ENCODE measurements around the gene SIPA1.

SIPA1 gene

GRCh38 chr11:65648997-65649493 is 11.1 kb downstream of the SIPA1 start:
- Histone ChIP-seq H3K9me3 (ENCODE audit: low read length) (no peaks in the 10 kb centered on the region), H3K36me3 (ENCODE audit: insufficient read depth, low read length) (peaks cover 3% of the 10 kb centered on the region), H3K4me1 (ENCODE audit: insufficient read depth, low read length) (peaks cover 16% of the 10 kb centered on the region), H3K4me3 (ENCODE audit: low read length) (no peak overlapping the region), H3K27me3 (ENCODE audit: insufficient read depth, low read length) (no peaks in the 10 kb centered on the region), H2AFZ (ENCODE audit: low read depth, low read length) (no peak overlapping the region)

- H3K9me3 ChIP-seq (ENCODE audit: low read length), result no peaks in the 10 kb centered on the region
- no peak overlapping the region for H2AFZ ChIP-seq (ENCODE audit: low read depth, low read length)
- no peaks in the 10 kb centered on the region for H3K27me3 ChIP-seq (ENCODE audit: insufficient read depth, low read length)
- peaks cover 11% of the 10 kb centered on the region for H3K36me3 ChIP-seq (ENCODE audit: insufficient read depth, low read length)
- H3K4me1 ChIP-seq (ENCODE audit: insufficient read depth, low read length), result peaks cover 16% of the 10 kb centered on the region
- H3K4me3 ChIP-seq (ENCODE audit: low read length), result no peak overlapping the region
Observed at GRCh38 chr11:65649656-65650546, 12.0 kb downstream of the SIPA1 start.

GRCh38 chr11:65650547-65651338 is 12.8 kb downstream of the SIPA1 start:
- H3K4me3 ChIP-seq (ENCODE audit: low read length), result no peak overlapping the region

GRCh38 chr11:65651339-65651588 is 13.4 kb downstream of the SIPA1 start:
- Histone ChIP-seq H3K27me3 (ENCODE audit: insufficient read depth, low read length) (no peaks in the 10 kb centered on the region), H2AFZ (ENCODE audit: low read depth, low read length) (no peak overlapping the region), H3K4me1 (ENCODE audit: insufficient read depth, low read length) (peaks cover 16% of the 10 kb centered on the region), H3K4me3 (ENCODE audit: low read length) (no peak overlapping the region), H3K9me3 (ENCODE audit: low read length) (no peaks in the 10 kb centered on the region), H3K36me3 (ENCODE audit: insufficient read depth, low read length) (peaks cover 24% of the 10 kb centered on the region)

More at GRCh38 chr11:65650547-65651338, 12.8 kb downstream of the SIPA1 start:
- peaks cover 19% of the 10 kb centered on the region for H3K36me3 ChIP-seq (ENCODE audit: insufficient read depth, low read length)
- H2AFZ ChIP-seq (ENCODE audit: low read depth, low read length), result no peak overlapping the region
- H3K27me3 ChIP-seq (ENCODE audit: insufficient read depth, low read length), result no peaks in the 10 kb centered on the region
- H3K4me1 ChIP-seq (ENCODE audit: insufficient read depth, low read length), result peaks cover 16% of the 10 kb centered on the region
- H3K9me3 ChIP-seq (ENCODE audit: low read length), result no peaks in the 10 kb centered on the region

GRCh38 chr11:65651589-65652510 is 13.9 kb downstream of the SIPA1 start:
- H2AFZ ChIP-seq (ENCODE audit: low read depth, low read length), result no peak overlapping the region

GRCh38 chr11:65652511-65653228 is 14.8 kb downstream of the SIPA1 start:
- Histone ChIP-seq H3K9me3 (ENCODE audit: low read length) (no peaks in the 10 kb centered on the region), H3K27me3 (ENCODE audit: insufficient read depth, low read length) (no peaks in the 10 kb centered on the region), H2AFZ (ENCODE audit: low read depth, low read length) (no peak overlapping the region), H3K36me3 (ENCODE audit: insufficient read depth, low read length) (peaks cover 35% of the 10 kb centered on the region), H3K4me1 (ENCODE audit: insufficient read depth, low read length) (peaks cover 16% of the 10 kb centered on the region), H3K4me3 (ENCODE audit: low read length) (peak overlapping the region; percentile 58)

More at GRCh38 chr11:65651589-65652510, 13.9 kb downstream of the SIPA1 start:
- H3K9me3 ChIP-seq (ENCODE audit: low read length), result no peaks in the 10 kb centered on the region
- H3K4me3 ChIP-seq (ENCODE audit: low read length), result peak overlapping the region; percentile 58
- H3K36me3 ChIP-seq (ENCODE audit: insufficient read depth, low read length), result peaks cover 27% of the 10 kb centered on the region
- H3K27me3 ChIP-seq (ENCODE audit: insufficient read depth, low read length), result no peaks in the 10 kb centered on the region
- peaks cover 16% of the 10 kb centered on the region for H3K4me1 ChIP-seq (ENCODE audit: insufficient read depth, low read length)

GRCh38 chr11:65653229-65654225 is 15.6 kb downstream of the SIPA1 start:
- Histone ChIP-seq H3K4me1 (ENCODE audit: insufficient read depth, low read length) (peaks cover 16% of the 10 kb centered on the region), H3K4me3 (ENCODE audit: low read length) (peak overlapping the region; percentile 58), H3K27me3 (ENCODE audit: insufficient read depth, low read length) (no peaks in the 10 kb centered on the region), H2AFZ (ENCODE audit: low read depth, low read length) (no peak overlapping the region), H3K9me3 (ENCODE audit: low read length) (no peaks in the 10 kb centered on the region), H3K36me3 (ENCODE audit: insufficient read depth, low read length) (peaks cover 44% of the 10 kb centered on the region)

GRCh38 chr11:65654375-65655349 is 16.8 kb downstream of the SIPA1 start:
- Histone ChIP-seq H3K36me3 (ENCODE audit: insufficient read depth, low read length) (peaks cover 53% of the 10 kb centered on the region), H3K27me3 (ENCODE audit: insufficient read depth, low read length) (no peaks in the 10 kb centered on the region), H3K4me1 (ENCODE audit: insufficient read depth, low read length) (peaks cover 16% of the 10 kb centered on the region), H3K4me3 (ENCODE audit: low read length) (no peak overlapping the region), H3K9me3 (ENCODE audit: low read length) (no peaks in the 10 kb centered on the region), H2AFZ (ENCODE audit: low read depth, low read length) (no peak overlapping the region)

GRCh38 chr11:65655570-65656332 is 17.9 kb downstream of the SIPA1 start:
- Histone ChIP-seq H3K9me3 (ENCODE audit: low read length) (no peaks in the 10 kb centered on the region), H3K4me1 (ENCODE audit: insufficient read depth, low read length) (peaks cover 16% of the 10 kb centered on the region), H2AFZ (ENCODE audit: low read depth, low read length) (no peak overlapping the region), H3K36me3 (ENCODE audit: insufficient read depth, low read length) (peaks cover 61% of the 10 kb centered on the region), H3K27me3 (ENCODE audit: insufficient read depth, low read length) (no peaks in the 10 kb centered on the region), H3K4me3 (ENCODE audit: low read length) (no peak overlapping the region)

- no peak overlapping the region for H2AFZ ChIP-seq (ENCODE audit: low read depth, low read length)
- H3K4me1 ChIP-seq (ENCODE audit: insufficient read depth, low read length), result peaks cover 19% of the 10 kb centered on the region
- no peaks in the 10 kb centered on the region for H3K27me3 ChIP-seq (ENCODE audit: insufficient read depth, low read length)
- H3K9me3 ChIP-seq (ENCODE audit: low read length), result no peaks in the 10 kb centered on the region
- H3K4me3 ChIP-seq (ENCODE audit: low read length), result no peak overlapping the region
- H3K36me3 ChIP-seq (ENCODE audit: insufficient read depth, low read length), result peaks cover 66% of the 10 kb centered on the region
Observed at GRCh38 chr11:65657426-65657825, 19.5 kb downstream of the SIPA1 start.

All from neuron (in vitro differentiated cells).